ENCODE measurements around the gene SH3BGRL. TPM values are rescaled to one million over a fixed set of nuclear protein-coding genes. Genes with fewer than 3 reads are reported as not detected.
"Not testable (repeated sequence)": the region's sequence is repeated elsewhere in the genome, so short reads cannot be mapped to it uniquely, and the experiment has no call there.

Gene SH3BGRL
- total RNA-seq, 1 experiment from 2014 or later = 93.2 TPM

DNA sequence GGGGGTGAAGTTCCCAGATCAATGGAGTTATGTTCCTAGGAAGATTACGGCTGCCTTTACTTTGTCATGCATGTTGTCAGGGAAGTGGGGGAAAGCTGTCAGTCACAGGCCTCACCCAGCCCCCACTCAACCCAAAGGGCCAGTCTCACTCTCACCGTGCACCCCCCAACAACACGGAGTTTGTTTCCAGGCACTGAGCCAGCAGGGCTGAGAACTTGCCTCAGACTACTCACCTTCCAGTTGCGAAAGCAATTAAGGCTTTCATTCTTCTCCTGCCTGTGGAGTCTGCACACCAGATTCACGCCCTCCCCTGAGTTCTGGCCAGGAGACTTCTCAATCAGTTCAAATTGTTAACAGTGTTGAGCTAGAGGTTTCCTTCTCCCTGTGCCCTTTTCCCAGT, 114.3 kb downstream of the SH3BGRL start:
- no TSS peak for BruUV-seq (replicated peaks)
- H3K36me3 ChIP-seq (ENCODE audit: control insufficient read depth, insufficient read depth, low read length) = no peaks in the 10 kb centered on the region
- DNase-seq (ENCODE audit: low read depth, low spot score) (no peak), ATAC-seq (no peak)
- H3K4me3 ChIP-seq (ENCODE audit: low read depth in 2 of 2, low read length in 2 of 2) = no peak overlapping the region
- H3K4me1 ChIP-seq (ENCODE audit: control insufficient read depth, insufficient read depth, low read length) = no peaks in the 10 kb centered on the region
- intact Hi-C loops (cut with micrococcal nuclease; ENCODE audit: unreplicated experiment) (no loop called here), in situ Hi-C loops (cut with HindIII; ENCODE audit: low pct_unique_long_range_greater_than_20kb, low sequenced_read_pairs) (no loop called here)
- ChIA-PET CTCF (no interaction called here), POLR2A (no interaction called here)
- TF ChIP-seq TCF7L2 (IDR thresholded peaks at IDR 0.05; ENCODE audit: low read depth, low read length) = no peak
- no peak for TF ChIP-seq POLR2AphosphoS5 (IDR thresholded peaks at IDR 0.05; ENCODE audit: low read depth, low read length)
- TF ChIP-seq, protein P1, sequence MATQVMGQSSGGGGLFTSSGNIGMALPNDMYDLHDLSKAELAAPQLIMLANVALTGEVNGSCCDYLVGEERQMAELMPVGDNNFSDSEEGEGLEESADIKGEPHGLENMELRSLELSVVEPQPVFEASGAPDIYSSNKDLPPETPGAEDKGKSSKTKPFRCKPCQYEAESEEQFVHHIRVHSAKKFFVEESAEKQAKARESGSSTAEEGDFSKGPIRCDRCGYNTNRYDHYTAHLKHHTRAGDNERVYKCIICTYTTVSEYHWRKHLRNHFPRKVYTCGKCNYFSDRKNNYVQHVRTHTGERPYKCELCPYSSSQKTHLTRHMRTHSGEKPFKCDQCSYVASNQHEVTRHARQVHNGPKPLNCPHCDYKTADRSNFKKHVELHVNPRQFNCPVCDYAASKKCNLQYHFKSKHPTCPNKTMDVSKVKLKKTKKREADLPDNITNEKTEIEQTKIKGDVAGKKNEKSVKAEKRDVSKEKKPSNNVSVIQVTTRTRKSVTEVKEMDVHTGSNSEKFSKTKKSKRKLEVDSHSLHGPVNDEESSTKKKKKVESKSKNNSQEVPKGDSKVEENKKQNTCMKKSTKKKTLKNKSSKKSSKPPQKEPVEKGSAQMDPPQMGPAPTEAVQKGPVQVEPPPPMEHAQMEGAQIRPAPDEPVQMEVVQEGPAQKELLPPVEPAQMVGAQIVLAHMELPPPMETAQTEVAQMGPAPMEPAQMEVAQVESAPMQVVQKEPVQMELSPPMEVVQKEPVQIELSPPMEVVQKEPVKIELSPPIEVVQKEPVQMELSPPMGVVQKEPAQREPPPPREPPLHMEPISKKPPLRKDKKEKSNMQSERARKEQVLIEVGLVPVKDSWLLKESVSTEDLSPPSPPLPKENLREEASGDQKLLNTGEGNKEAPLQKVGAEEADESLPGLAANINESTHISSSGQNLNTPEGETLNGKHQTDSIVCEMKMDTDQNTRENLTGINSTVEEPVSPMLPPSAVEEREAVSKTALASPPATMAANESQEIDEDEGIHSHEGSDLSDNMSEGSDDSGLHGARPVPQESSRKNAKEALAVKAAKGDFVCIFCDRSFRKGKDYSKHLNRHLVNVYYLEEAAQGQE (IDR thresholded peaks at IDR 0.05; ENCODE audit: insufficient read depth in 1 of 2, low read depth in 2 of 2, low read length in 1 of 2) = no peak
- TF ChIP-seq, protein P2, sequence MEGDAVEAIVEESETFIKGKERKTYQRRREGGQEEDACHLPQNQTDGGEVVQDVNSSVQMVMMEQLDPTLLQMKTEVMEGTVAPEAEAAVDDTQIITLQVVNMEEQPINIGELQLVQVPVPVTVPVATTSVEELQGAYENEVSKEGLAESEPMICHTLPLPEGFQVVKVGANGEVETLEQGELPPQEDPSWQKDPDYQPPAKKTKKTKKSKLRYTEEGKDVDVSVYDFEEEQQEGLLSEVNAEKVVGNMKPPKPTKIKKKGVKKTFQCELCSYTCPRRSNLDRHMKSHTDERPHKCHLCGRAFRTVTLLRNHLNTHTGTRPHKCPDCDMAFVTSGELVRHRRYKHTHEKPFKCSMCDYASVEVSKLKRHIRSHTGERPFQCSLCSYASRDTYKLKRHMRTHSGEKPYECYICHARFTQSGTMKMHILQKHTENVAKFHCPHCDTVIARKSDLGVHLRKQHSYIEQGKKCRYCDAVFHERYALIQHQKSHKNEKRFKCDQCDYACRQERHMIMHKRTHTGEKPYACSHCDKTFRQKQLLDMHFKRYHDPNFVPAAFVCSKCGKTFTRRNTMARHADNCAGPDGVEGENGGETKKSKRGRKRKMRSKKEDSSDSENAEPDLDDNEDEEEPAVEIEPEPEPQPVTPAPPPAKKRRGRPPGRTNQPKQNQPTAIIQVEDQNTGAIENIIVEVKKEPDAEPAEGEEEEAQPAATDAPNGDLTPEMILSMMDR (IDR thresholded peaks at IDR 0.05) = no peak
- TF ChIP-seq SIN3A (IDR thresholded peaks at IDR 0.05; ENCODE audit: borderline replicate concordance, insufficient read depth, low read depth, low read length) = no peak
- no peak overlapping the region for H3K27ac ChIP-seq (ENCODE audit: low read length)
- no peaks in the 10 kb centered on the region for H3K9me3 ChIP-seq (ENCODE audit: control insufficient read depth, insufficient read depth, low read depth, low read length)
- no peaks in the 10 kb centered on the region for H3K27me3 ChIP-seq (ENCODE audit: control insufficient read depth, insufficient read depth, low read length)

DNA sequence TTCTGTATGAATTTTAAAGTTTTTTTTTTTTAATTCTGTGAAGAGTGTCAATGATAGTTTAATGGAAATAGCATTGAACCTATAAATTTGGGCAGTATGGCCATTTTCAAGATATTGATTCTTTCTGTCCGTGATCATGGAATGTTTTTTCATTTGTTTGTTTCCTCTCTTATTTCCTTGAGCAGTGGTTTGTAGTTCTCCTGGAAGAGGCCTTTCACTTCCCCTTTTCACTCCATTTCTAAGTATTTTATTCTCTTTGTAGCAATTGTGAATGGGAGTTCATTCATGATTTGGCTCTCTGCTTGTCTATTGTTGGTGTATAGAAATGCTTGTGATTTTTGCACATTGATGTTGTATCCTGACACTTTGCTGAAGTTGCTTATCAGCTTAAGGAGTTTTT, 129.8 kb downstream of the SH3BGRL start:
- CTCF ChIA-PET; H3K27me3 ChIP-seq (ENCODE audit: control insufficient read depth, insufficient read depth, low read length); H3K36me3 ChIP-seq (ENCODE audit: control insufficient read depth, insufficient read depth, low read length); H3K4me3 ChIP-seq (ENCODE audit: low read depth in 2 of 2, low read length in 2 of 2); POLR2A ChIA-PET; H3K27ac ChIP-seq (ENCODE audit: low read length); DNase-seq (ENCODE audit: low read depth, low spot score); ATAC-seq; H3K4me1 ChIP-seq (ENCODE audit: control insufficient read depth, insufficient read depth, low read length); BruUV-seq (replicated peaks); in situ Hi-C loops (cut with HindIII; ENCODE audit: low pct_unique_long_range_greater_than_20kb, low sequenced_read_pairs); intact Hi-C loops (cut with micrococcal nuclease; ENCODE audit: unreplicated experiment); H3K9me3 ChIP-seq (ENCODE audit: control insufficient read depth, insufficient read depth, low read depth, low read length): not testable (repeated sequence)

DNA sequence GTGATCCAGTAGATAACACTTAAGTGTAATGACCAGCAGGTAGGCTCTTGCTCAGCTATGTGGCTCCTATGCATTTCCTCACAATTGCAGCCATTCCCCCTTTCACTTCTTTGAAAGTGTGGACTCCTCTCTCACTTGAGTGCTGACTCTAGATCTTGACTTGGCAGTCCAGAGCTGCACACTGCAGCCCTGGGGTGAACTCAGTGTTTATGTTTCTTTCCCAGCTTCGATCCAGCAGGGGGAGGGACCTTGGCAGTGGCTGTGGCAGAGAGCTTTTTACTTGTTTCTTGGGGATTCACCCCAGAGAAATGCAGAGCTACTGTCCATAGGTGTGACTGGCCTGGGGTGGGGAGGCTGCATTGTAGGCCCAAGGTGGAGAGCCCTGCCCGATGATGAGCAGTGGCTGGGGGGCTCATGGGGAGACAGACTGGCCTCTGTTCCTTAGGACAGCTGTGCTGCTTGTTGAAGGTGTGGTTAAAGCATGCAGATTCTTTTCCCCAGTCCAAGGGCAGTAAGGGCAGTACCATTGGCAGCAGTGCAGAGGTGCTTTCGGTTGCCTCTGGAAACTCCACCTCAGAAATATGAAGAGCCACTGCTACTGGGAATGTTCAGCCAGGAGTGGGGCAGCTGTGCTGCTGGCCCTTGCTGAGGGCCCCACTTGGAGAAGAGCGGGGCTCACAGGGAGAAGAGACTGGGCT, 134.7 kb downstream of the SH3BGRL start:
- Histone ChIP-seq H3K4me3 (ENCODE audit: low read depth in 2 of 2, low read length in 2 of 2) (no peak overlapping the region), H3K4me1 (ENCODE audit: control insufficient read depth, insufficient read depth, low read length) (no peaks in the 10 kb centered on the region), H3K27me3 (ENCODE audit: control insufficient read depth, insufficient read depth, low read length) (no peaks in the 10 kb centered on the region), H3K9me3 (ENCODE audit: control insufficient read depth, insufficient read depth, low read depth, low read length) (no peaks in the 10 kb centered on the region), H3K36me3 (ENCODE audit: control insufficient read depth, insufficient read depth, low read length) (no peaks in the 10 kb centered on the region), H3K27ac (ENCODE audit: low read length) (no peak overlapping the region)
- ATAC-seq (no peak), DNase-seq (ENCODE audit: low read depth, low spot score) (no peak)
- ChIA-PET POLR2A (no interaction called here), CTCF (no interaction called here)
- intact Hi-C loops (cut with micrococcal nuclease; ENCODE audit: unreplicated experiment) (no loop called here), in situ Hi-C loops (cut with HindIII; ENCODE audit: low pct_unique_long_range_greater_than_20kb, low sequenced_read_pairs) (no loop called here)
- TF ChIP-seq SIN3A (IDR thresholded peaks at IDR 0.05; ENCODE audit: borderline replicate concordance, insufficient read depth, low read depth, low read length) (no peak), POLR2AphosphoS5 (IDR thresholded peaks at IDR 0.05; ENCODE audit: low read depth, low read length) (no peak), TCF7L2 (IDR thresholded peaks at IDR 0.05; ENCODE audit: low read depth, low read length) (no peak)
- TF ChIP-seq, protein P1 (IDR thresholded peaks at IDR 0.05; ENCODE audit: insufficient read depth in 1 of 2, low read depth in 2 of 2, low read length in 1 of 2) = no peak
- TF ChIP-seq, protein P2 (IDR thresholded peaks at IDR 0.05) = no peak
- BruUV-seq (replicated peaks) = no TSS peak

All from Panc1 (cell line).